Measurements from ENCODE around the gene CMTM1.
A peak's percentile ranks its signal among the peaks of the same experiment; 100 is the strongest.

CMTM1 gene

GRCh38 chr16:66543541-66543940 is 22.7 kb upstream of the CMTM1 start:
- TF ChIP-seq JUND (IDR thresholded peaks at IDR 0.05; ENCODE audit: low read depth): no peak
- no peak for DNase-seq (ENCODE audit: low read depth in 1 of 2, low spot score in 1 of 2)
- in situ Hi-C loops (cut with HindIII; ENCODE audit: low pct_unique_long_range_greater_than_20kb, low sequenced_read_pairs): no loop called here

- in situ Hi-C loops (cut with HindIII; ENCODE audit: low pct_unique_long_range_greater_than_20kb, low sequenced_read_pairs): no loop called here
- DNase-seq (ENCODE audit: low read depth in 1 of 2, low spot score in 1 of 2): no peak
- no peak for TF ChIP-seq JUND (IDR thresholded peaks at IDR 0.05; ENCODE audit: low read depth)
These were observed 22.1 kb upstream of the CMTM1 start for GRCh38 chr16:66544016-66544757.

- DNase-seq (ENCODE audit: low read depth in 1 of 2, low spot score in 1 of 2): no peak
- in situ Hi-C loops (cut with HindIII; ENCODE audit: low pct_unique_long_range_greater_than_20kb, low sequenced_read_pairs): no loop called here
- no peak for TF ChIP-seq JUND (IDR thresholded peaks at IDR 0.05; ENCODE audit: low read depth)
These were observed 18.9 kb upstream of the CMTM1 start for GRCh38 chr16:66547101-66547989.

GRCh38 chr16:66548068-66548467 is 18.2 kb upstream of the CMTM1 start:
- in situ Hi-C loops (cut with HindIII; ENCODE audit: low pct_unique_long_range_greater_than_20kb, low sequenced_read_pairs): no loop called here
- DNase-seq (ENCODE audit: low read depth in 1 of 2, low spot score in 1 of 2): no peak
- TF ChIP-seq JUND (IDR thresholded peaks at IDR 0.05; ENCODE audit: low read depth): no peak

- no peak for TF ChIP-seq JUND (IDR thresholded peaks at IDR 0.05; ENCODE audit: low read depth)
- in situ Hi-C loops (cut with HindIII; ENCODE audit: low pct_unique_long_range_greater_than_20kb, low sequenced_read_pairs): no loop called here
- no peak for DNase-seq (ENCODE audit: low read depth in 1 of 2, low spot score in 1 of 2)
These were observed 17.4 kb upstream of the CMTM1 start for GRCh38 chr16:66548868-66549267.

GRCh38 chr16:66549284-66550131 is 16.7 kb upstream of the CMTM1 start, which contains the start of gene TK2:
Gene TK2 (minus strand): TSS chr16:66550122. CDS start chr16:66550061, 61 bp downstream.
- peak; percentile 43 to 57 for DNase-seq (ENCODE audit: low read depth in 1 of 2, low spot score in 1 of 2)
- no peak for TF ChIP-seq JUND (IDR thresholded peaks at IDR 0.05; ENCODE audit: low read depth)
- in situ Hi-C loops (cut with HindIII; ENCODE audit: low pct_unique_long_range_greater_than_20kb, low sequenced_read_pairs): no loop called here

- DNase-seq (ENCODE audit: low read depth in 1 of 2, low spot score in 1 of 2): peak in 1 of 2 experiments; percentile 34
These were observed 14.9 kb upstream of the CMTM1 start for GRCh38 chr16:66551348-66551759.

GRCh38 chr16:66551788-66552285 is 14.4 kb upstream of the CMTM1 start:
- in situ Hi-C loops (cut with HindIII; ENCODE audit: low pct_unique_long_range_greater_than_20kb, low sequenced_read_pairs): no loop called here
- DNase-seq (ENCODE audit: low read depth in 1 of 2, low spot score in 1 of 2): no peak
- TF ChIP-seq JUND (IDR thresholded peaks at IDR 0.05; ENCODE audit: low read depth): no peak

More at GRCh38 chr16:66551348-66551759, 14.9 kb upstream of the CMTM1 start:
- in situ Hi-C loops (cut with HindIII; ENCODE audit: low pct_unique_long_range_greater_than_20kb, low sequenced_read_pairs): no loop called here
- TF ChIP-seq JUND (IDR thresholded peaks at IDR 0.05; ENCODE audit: low read depth): no peak

- in situ Hi-C loops (cut with HindIII; ENCODE audit: low pct_unique_long_range_greater_than_20kb, low sequenced_read_pairs): no loop called here
- no peak for TF ChIP-seq JUND (IDR thresholded peaks at IDR 0.05; ENCODE audit: low read depth)
- DNase-seq (ENCODE audit: low read depth in 1 of 2, low spot score in 1 of 2): peak; percentile 82 to 86
These were observed 13.7 kb upstream of the CMTM1 start, which contains the start of gene CKLF for GRCh38 chr16:66552286-66553177. Gene CKLF (plus strand): TSS chr16:66552576. CDS start chr16:66552716, 140 bp downstream.

GRCh38 chr16:66553223-66553622 is 13.0 kb upstream of the CMTM1 start:
- peak in 1 of 2 experiments; percentile 7 for DNase-seq (ENCODE audit: low read depth in 1 of 2, low spot score in 1 of 2)
- in situ Hi-C loops (cut with HindIII; ENCODE audit: low pct_unique_long_range_greater_than_20kb, low sequenced_read_pairs): no loop called here
- TF ChIP-seq JUND (IDR thresholded peaks at IDR 0.05; ENCODE audit: low read depth): no peak

GRCh38 chr16:66554021-66554420 is 12.2 kb upstream of the CMTM1 start:
- no peak for DNase-seq (ENCODE audit: low read depth in 1 of 2, low spot score in 1 of 2)
- in situ Hi-C loops (cut with HindIII; ENCODE audit: low pct_unique_long_range_greater_than_20kb, low sequenced_read_pairs): no loop called here

More at GRCh38 chr16:66554021-66554420, 12.2 kb upstream of the CMTM1 start:
- no peak for TF ChIP-seq JUND (IDR thresholded peaks at IDR 0.05; ENCODE audit: low read depth)
